HT-29 (cell line): ENCODE data around the gene RWDD3. TPM values are rescaled to one million over a fixed set of nuclear protein-coding genes. Genes with fewer than 3 reads are reported as not detected.

Experiments
- DNase-seq: peaks from one replicate; pipeline ENCODE4 v3.0.0-alpha.2; 2015; ENCODE audit warnings: low spot score
- total RNA-seq: library from RNA; depleted of rRNA; stranded (reverse); fragments of >200 nt; shearing (Covaris generic); gene quantifications from 2 replicates; pipeline ENCODE4 v1.2.3, GENCODE V29; 2014

RWDD3 gene
- total RNA-seq, 1 experiment from 2014 or later, result 3.5 TPM

GRCh38 chr1:95230256-95230655, 3.8 kb upstream of the RWDD3 start:
- no peak for DNase-seq

GRCh38 chr1:95230768-95231191, 3.2 kb upstream of the RWDD3 start:
- no peak for DNase-seq

- no peak for DNase-seq
Observed at GRCh38 chr1:95232646-95233318, 1.2 kb upstream of the RWDD3 start.

GRCh38 chr1:95233319-95233736, 682 bp upstream of the RWDD3 start:
- no peak for DNase-seq

GRCh38 chr1:95236784-95237575, 3.0 kb downstream of the RWDD3 start:
- DNase-seq, result no peak

GRCh38 chr1:95237981-95238703, 4.1 kb downstream of the RWDD3 start:
- no peak for DNase-seq

GRCh38 chr1:95245029-95245428, 11.0 kb downstream of the RWDD3 start:
- no peak for DNase-seq

- no peak for DNase-seq
Observed at GRCh38 chr1:95246511-95246910, 12.5 kb downstream of the RWDD3 start.

GRCh38 chr1:95247607-95248006, 13.6 kb downstream of the RWDD3 start:
- DNase-seq, result no peak

GRCh38 chr1:95249916-95250315, 15.9 kb downstream of the RWDD3 start:
- DNase-seq, result no peak

GRCh38 chr1:95252422-95252821, 18.4 kb downstream of the RWDD3 start:
- DNase-seq, result no peak

GRCh38 chr1:95254959-95255358, 20.9 kb downstream of the RWDD3 start:
- DNase-seq, result no peak

- DNase-seq, result no peak
Observed at GRCh38 chr1:95255826-95256225, 21.8 kb downstream of the RWDD3 start.

- peak; percentile 11 for DNase-seq
Observed at GRCh38 chr1:95257758-95258157, 23.7 kb downstream of the RWDD3 start.

GRCh38 chr1:95259245-95259644, 25.2 kb downstream of the RWDD3 start:
- no peak for DNase-seq

GRCh38 chr1:95262913-95263312, 28.9 kb downstream of the RWDD3 start:
- DNase-seq, result no peak

GRCh38 chr1:95263450-95263849, 29.4 kb downstream of the RWDD3 start:
- no peak for DNase-seq

- DNase-seq, result no peak
Observed at GRCh38 chr1:95265106-95265505, 31.1 kb downstream of the RWDD3 start.

GRCh38 chr1:95276429-95276828, 42.4 kb downstream of the RWDD3 start:
- DNase-seq, result no peak

GRCh38 chr1:95278173-95279006, 44.4 kb downstream of the RWDD3 start:
- DNase-seq, result no peak

- DNase-seq, result no peak
Observed at GRCh38 chr1:95281781-95282517, 47.9 kb downstream of the RWDD3 start.
